Neural crest cell (in vitro differentiated cells): ENCODE data around the gene GPR142. TPM values are rescaled to one million over a fixed set of nuclear protein-coding genes. Genes with fewer than 3 reads are reported as not detected.

Experiments
- DNase-seq: peaks from one replicate; pipeline ENCODE4 v3.0.0; 2021; ENCODE audit warnings: low read depth, mixed read lengths, low spot score
- H3K27ac Mint-ChIP-seq: one replicate; pipeline ENCODE4 v1.8.0; 2021; ENCODE audit warnings: mild to moderate bottlenecking, mixed read lengths; ENCODE audit not compliant: unreplicated experiment
- H3K27me3 Mint-ChIP-seq: 2 replicates; pipeline ENCODE4 v1.8.0; 2021; ENCODE audit warnings: low read depth, mild to moderate bottlenecking, mixed read lengths
- H3K36me3 Mint-ChIP-seq: 2 replicates; pipeline ENCODE4 v1.8.0; 2021; ENCODE audit warnings: low read depth, mild to moderate bottlenecking, mixed read lengths
- H3K4me1 Mint-ChIP-seq: 2 replicates; pipeline ENCODE4 v1.8.0; 2021; ENCODE audit warnings: mixed read lengths
- H3K4me3 Mint-ChIP-seq: one replicate; pipeline ENCODE4 v1.8.0; 2021; ENCODE audit warnings: mild to moderate bottlenecking, mixed read lengths
- H3K9me3 Mint-ChIP-seq: 2 replicates; pipeline ENCODE4 v1.8.0; 2021; ENCODE audit warnings: mixed read lengths
- total RNA-seq: library from RNA; stranded (reverse); gene quantifications from 2 replicates; pipeline ENCODE4 v1.2.1, GENCODE V29; 2021
- TF ChIP-seq, protein P1 (sequence below): fragments of 200-600 bp; sonication (generic); conservative IDR thresholded peaks from 2 replicates; pipeline ENCODE4 v1.5.0; 2021; ENCODE audit warnings: antibody characterized with exemption, mild to moderate bottlenecking

Gene GPR142
- total RNA-seq, 1 donor from 2014 or later = 0.23 TPM

DNA sequence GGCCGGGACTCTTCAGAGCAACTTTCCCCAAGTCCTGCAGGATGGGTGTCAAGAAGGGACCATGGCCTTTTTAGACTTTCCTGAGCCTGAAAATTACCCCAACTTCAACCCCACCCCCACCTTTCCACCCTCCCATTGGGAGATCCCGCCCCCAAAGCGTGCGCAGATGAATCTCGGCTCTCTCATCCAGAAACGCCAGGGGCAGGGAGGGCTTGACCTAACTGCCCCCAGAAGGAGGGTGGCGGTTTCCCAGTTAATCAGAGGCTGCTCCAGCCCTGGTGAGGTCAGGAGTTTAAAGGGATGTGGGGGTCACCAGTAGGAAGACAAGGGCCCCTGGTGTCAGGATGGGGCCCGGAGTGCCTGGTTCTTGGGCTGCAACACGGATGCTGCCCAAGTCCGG lies 40.8 kb upstream of the GPR142 start:
- Mint-ChIP-seq H3K4me3 (peak overlapping the region; percentile 17), H3K36me3 (no peaks in the 10 kb centered on the region), H3K27ac (peak overlapping the region; percentile 43), H3K27me3 (peaks cover 42% of the 10 kb centered on the region), H3K4me1 (peaks cover 14% of the 10 kb centered on the region), H3K9me3 (no peaks in the 10 kb centered on the region)
- DNase-seq = no peak
- TF ChIP-seq, protein P1, sequence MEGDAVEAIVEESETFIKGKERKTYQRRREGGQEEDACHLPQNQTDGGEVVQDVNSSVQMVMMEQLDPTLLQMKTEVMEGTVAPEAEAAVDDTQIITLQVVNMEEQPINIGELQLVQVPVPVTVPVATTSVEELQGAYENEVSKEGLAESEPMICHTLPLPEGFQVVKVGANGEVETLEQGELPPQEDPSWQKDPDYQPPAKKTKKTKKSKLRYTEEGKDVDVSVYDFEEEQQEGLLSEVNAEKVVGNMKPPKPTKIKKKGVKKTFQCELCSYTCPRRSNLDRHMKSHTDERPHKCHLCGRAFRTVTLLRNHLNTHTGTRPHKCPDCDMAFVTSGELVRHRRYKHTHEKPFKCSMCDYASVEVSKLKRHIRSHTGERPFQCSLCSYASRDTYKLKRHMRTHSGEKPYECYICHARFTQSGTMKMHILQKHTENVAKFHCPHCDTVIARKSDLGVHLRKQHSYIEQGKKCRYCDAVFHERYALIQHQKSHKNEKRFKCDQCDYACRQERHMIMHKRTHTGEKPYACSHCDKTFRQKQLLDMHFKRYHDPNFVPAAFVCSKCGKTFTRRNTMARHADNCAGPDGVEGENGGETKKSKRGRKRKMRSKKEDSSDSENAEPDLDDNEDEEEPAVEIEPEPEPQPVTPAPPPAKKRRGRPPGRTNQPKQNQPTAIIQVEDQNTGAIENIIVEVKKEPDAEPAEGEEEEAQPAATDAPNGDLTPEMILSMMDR = no peak

DNA sequence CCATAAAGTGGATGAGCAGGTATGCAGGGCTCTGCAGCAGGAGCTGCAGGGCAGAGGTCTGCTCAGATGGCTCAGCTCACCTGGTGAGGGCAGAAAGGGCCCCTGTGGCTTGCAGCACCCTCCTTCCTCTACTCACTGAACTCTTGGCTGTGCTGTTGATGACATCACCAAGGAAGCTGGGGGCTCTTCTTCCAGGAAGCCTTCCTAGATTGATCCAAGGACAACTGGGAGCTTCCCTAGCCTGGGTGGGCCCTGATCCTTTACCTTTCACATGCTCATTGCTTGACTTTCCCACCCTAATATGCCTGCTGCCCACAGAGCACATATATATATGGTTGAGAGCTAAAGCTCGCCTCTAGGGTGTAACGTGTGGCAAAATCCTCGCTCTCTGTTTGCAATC lies 38.8 kb upstream of the GPR142 start:
- Mint-ChIP-seq H3K27me3 (peaks cover 37% of the 10 kb centered on the region), H3K9me3 (no peaks in the 10 kb centered on the region), H3K36me3 (no peaks in the 10 kb centered on the region), H3K27ac (no peak overlapping the region), H3K4me3 (no peak overlapping the region), H3K4me1 (peaks cover 14% of the 10 kb centered on the region)
- no peak for DNase-seq
- TF ChIP-seq, protein P1 = no peak

DNA sequence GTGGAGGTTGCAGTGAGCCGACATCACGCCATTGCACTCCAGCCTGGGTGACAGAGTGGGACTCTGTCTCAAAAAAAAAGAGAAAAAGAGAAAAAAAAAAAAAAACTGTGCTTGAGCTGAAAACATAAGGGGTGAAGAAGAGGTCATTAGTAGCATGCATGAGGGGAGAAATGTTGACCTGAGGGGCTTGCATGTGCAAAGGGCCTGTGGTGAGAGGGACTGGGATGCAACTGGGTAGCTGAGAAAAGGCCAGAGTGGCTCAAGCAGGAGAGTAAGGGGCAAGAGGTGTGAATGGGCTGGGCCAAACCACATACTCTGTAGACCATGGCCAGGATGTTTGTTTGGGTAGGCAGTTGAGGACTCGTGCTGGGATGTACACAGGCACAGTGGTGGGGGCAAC lies 37.9 kb upstream of the GPR142 start:
- peaks cover 14% of the 10 kb centered on the region for H3K4me1 Mint-ChIP-seq
- no peaks in the 10 kb centered on the region for H3K9me3 Mint-ChIP-seq
- H3K27ac Mint-ChIP-seq = no peak overlapping the region
- H3K27me3 Mint-ChIP-seq = peaks cover 32% of the 10 kb centered on the region
- TF ChIP-seq, protein P1 = no peak
- H3K4me3 Mint-ChIP-seq = no peak overlapping the region
- DNase-seq = no peak
- H3K36me3 Mint-ChIP-seq = no peaks in the 10 kb centered on the region

DNA sequence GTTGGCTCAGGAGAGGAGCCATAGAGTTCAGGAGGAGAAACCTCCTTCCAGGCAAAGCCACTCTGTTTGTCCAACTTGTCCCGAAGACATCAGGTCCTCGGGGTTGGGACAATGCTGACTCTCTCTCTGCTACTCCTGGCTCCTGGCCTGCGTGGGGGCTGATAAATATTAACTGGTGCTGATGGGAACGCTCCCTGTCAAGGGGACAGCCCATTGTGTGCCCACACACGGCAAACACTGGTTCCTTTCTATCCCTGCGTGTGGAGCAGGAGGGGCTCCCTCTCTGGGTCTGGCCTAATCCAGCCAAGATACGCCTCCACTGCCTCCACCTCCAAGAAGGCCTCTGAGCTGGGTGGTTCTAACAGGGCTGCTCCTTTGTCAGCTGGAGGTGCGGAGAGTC lies 36.9 kb upstream of the GPR142 start:
- H3K9me3 Mint-ChIP-seq = no peaks in the 10 kb centered on the region
- H3K36me3 Mint-ChIP-seq = no peaks in the 10 kb centered on the region
- H3K27ac Mint-ChIP-seq = no peak overlapping the region
- H3K4me1 Mint-ChIP-seq = peaks cover 14% of the 10 kb centered on the region
- H3K27me3 Mint-ChIP-seq = peaks cover 21% of the 10 kb centered on the region
- DNase-seq = no peak
- TF ChIP-seq, protein P1 = no peak
- no peak overlapping the region for H3K4me3 Mint-ChIP-seq

DNA sequence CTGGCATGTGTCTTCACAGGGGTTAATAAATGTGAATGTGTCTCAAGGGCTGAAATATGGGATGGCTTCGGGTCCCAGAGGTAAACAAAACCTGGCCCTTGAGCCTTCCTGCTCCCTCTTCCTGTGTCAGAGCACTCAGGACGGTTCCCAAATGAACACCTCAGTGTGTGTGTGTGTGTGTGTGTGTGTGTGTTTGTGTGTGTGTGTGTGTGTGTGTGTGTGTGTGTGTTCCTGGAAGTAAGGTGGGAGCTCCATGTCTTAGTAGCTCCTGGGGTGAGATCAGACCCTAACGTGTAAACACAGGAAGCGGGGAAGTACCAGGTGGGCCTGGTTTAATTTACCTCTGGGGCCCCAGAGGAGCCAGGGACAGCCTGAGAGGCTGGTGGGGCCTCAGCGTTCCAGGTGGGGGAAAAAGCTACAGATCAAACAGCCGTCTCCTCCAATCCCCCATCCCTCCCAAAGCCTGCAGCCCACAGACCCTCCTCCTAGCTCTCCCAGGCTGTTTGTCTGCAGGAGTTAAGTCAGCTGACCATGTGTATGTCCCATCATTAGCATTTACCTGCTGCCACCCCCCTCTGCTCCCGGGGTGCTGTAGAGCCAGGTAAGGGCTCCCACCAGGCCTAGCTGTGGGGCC lies 35.2 kb upstream of the GPR142 start:
- TF ChIP-seq, protein P1 = no peak
- H3K4me1 Mint-ChIP-seq = peaks cover 6% of the 10 kb centered on the region
- H3K36me3 Mint-ChIP-seq = no peaks in the 10 kb centered on the region
- DNase-seq = no peak
- H3K27ac Mint-ChIP-seq = no peak overlapping the region
- peaks cover 10% of the 10 kb centered on the region for H3K27me3 Mint-ChIP-seq
- H3K4me3 Mint-ChIP-seq = no peak overlapping the region
- H3K9me3 Mint-ChIP-seq = no peaks in the 10 kb centered on the region
